Umbilical cord (tissue), 2 donors: Measurements from ENCODE around the gene CCNL2. TPM values are rescaled to one million over a fixed set of nuclear protein-coding genes. Genes with fewer than 3 reads are reported as not detected.
A peak's percentile ranks its signal among the peaks of the same experiment; 100 is the strongest.
"Not testable (repeated sequence)": the region's sequence is repeated elsewhere in the genome, so short reads cannot be mapped to it uniquely, and the experiment has no call there.

Source experiments
- DNase-seq: peaks from one replicate; pipeline ENCODE4 v3.0.0-alpha.2; 2015; ENCODE audit warnings: low spot score
- total RNA-seq: library from RNA; depleted of rRNA; stranded (reverse); fragments of >200 nt; gene quantifications from one replicate; pipeline ENCODE4 v1.2.3, GENCODE V29; 2014; ENCODE audit warnings: low replicate concordance; ENCODE audit not compliant: insufficient read depth

Gene CCNL2
- total RNA-seq = 106 TPM

- peak; percentile 99 for DNase-seq
These were observed at the start of gene CCNL2 for GRCh38 chr1:1399187-1399871. TSS of gene CCNL2 (minus strand) at chr1:1399335. CDS start at chr1:1399306, 29 bp downstream.

GRCh38 chr1:1446631-1447030, 47.5 kb upstream of the CCNL2 start:
- DNase-seq = not testable (repeated sequence)

- DNase-seq = no peak
These were observed 43.1 kb upstream of the CCNL2 start for GRCh38 chr1:1442069-1442770.

- no peak for DNase-seq
These were observed 42.1 kb upstream of the CCNL2 start for GRCh38 chr1:1441002-1441888.

- no peak for DNase-seq
These were observed 41.3 kb upstream of the CCNL2 start for GRCh38 chr1:1440262-1441001.

- no peak for DNase-seq
These were observed 40.6 kb upstream of the CCNL2 start for GRCh38 chr1:1439546-1440261.

GRCh38 chr1:1438531-1439381, 39.6 kb upstream of the CCNL2 start:
- no peak for DNase-seq

GRCh38 chr1:1437904-1438376, 38.8 kb upstream of the CCNL2 start:
- no peak for DNase-seq

GRCh38 chr1:1437033-1437903, 38.1 kb upstream of the CCNL2 start:
- no peak for DNase-seq

- DNase-seq = no peak
These were observed 37.5 kb upstream of the CCNL2 start for GRCh38 chr1:1436630-1437032.

GRCh38 chr1:1435911-1436629, 36.9 kb upstream of the CCNL2 start:
- DNase-seq = no peak

GRCh38 chr1:1435106-1435903, 36.2 kb upstream of the CCNL2 start, which contains the start of gene VWA1:
TSS of gene VWA1 (plus strand) at chr1:1435690. CDS start at chr1:1435749, 59 bp downstream.
- DNase-seq = peak; percentile 80

- DNase-seq = no peak
These were observed 35.6 kb upstream of the CCNL2 start for GRCh38 chr1:1434824-1435105.

- DNase-seq = peak; percentile 63
These were observed 35.1 kb upstream of the CCNL2 start for GRCh38 chr1:1434131-1434823.

GRCh38 chr1:1433804-1434130, 34.6 kb upstream of the CCNL2 start:
- peak; percentile 59 for DNase-seq

GRCh38 chr1:1432951-1433803, 34.0 kb upstream of the CCNL2 start:
- peak; percentile 63 for DNase-seq
